ENCODE measurements around the gene LPCAT3. TPM values are rescaled to one million over a fixed set of nuclear protein-coding genes. Genes with fewer than 3 reads are reported as not detected.

LPCAT3 gene
- total and polyA plus RNA-seq, 2 of the 13 experiments (the other 11 are each of a cell fraction or from before 2014, with no cell fraction given) = 44.5 to 64.3 TPM

DNA sequence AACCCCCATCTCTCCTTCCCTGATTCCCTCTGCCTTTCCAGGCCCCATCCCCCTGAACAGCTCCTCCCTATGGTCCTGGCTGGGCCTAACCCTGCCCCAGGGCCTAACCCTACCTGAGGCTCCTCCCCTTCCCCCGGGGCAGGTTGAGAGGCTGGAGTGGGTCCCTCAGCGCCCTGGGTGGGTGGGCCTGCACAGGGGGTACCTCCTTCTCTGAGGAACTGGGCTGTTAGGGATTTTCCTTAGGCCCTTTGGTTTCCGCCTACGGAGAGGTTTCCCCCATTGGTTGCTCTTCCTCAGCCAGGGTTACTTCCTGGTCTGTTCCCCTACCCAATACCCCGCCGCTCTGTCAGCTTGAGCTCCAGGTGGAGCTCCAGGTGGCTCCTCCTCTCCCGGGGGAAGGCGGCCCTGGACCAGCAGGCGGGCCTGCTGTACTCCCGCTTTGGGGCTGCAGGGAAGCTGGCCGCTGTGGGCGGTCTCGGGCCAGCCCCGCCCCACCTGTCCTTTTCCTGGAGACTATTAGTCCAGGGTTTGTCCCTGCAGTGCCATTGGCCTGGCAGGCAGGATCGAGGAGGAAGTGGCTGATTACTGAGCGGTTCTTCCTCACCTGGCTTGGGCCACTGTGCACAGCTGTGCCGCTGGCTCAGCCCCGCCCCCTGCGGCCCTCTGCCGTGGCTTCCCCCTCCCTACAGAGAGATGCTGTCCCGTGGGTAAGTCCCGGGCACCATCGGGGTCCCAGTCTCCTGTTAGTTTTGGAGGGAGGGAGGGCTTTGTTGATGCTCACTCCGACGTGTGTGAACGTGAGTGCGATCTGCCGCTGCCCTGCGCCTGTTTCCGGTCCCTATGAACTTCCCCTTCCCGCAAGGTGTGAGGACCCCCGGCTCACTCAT is 72.0 kb downstream of the LPCAT3 start (continued):
- TF ChIP-seq ZZZ3 (CRISPR knock-in tag; IDR thresholded peaks at IDR 0.05; ENCODE audit: borderline replicate concordance) = no peak; the same call in 1 of the 2 replicates
- TF ChIP-seq ZNF121 (CRISPR knock-in tag; IDR thresholded peaks at IDR 0.05) = no peak
- peak; percentile 68; the same call in 1 of the 2 replicates for TF ChIP-seq SMAD3 (CRISPR knock-in tag; IDR thresholded peaks at IDR 0.05)
- TF ChIP-seq, protein P1, sequence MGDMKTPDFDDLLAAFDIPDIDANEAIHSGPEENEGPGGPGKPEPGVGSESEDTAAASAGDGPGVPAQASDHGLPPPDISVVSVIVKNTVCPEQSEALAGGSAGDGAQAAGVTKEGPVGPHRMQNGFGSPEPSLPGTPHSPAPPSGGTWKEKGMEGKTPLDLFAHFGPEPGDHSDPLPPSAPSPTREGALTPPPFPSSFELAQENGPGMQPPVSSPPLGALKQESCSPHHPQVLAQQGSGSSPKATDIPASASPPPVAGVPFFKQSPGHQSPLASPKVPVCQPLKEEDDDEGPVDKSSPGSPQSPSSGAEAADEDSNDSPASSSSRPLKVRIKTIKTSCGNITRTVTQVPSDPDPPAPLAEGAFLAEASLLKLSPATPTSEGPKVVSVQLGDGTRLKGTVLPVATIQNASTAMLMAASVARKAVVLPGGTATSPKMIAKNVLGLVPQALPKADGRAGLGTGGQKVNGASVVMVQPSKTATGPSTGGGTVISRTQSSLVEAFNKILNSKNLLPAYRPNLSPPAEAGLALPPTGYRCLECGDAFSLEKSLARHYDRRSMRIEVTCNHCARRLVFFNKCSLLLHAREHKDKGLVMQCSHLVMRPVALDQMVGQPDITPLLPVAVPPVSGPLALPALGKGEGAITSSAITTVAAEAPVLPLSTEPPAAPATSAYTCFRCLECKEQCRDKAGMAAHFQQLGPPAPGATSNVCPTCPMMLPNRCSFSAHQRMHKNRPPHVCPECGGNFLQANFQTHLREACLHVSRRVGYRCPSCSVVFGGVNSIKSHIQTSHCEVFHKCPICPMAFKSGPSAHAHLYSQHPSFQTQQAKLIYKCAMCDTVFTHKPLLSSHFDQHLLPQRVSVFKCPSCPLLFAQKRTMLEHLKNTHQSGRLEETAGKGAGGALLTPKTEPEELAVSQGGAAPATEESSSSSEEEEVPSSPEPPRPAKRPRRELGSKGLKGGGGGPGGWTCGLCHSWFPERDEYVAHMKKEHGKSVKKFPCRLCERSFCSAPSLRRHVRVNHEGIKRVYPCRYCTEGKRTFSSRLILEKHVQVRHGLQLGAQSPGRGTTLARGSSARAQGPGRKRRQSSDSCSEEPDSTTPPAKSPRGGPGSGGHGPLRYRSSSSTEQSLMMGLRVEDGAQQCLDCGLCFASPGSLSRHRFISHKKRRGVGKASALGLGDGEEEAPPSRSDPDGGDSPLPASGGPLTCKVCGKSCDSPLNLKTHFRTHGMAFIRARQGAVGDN (CRISPR knock-in tag; IDR thresholded peaks at IDR 0.05) = peak; percentile 86
- TF ChIP-seq, protein P2, sequence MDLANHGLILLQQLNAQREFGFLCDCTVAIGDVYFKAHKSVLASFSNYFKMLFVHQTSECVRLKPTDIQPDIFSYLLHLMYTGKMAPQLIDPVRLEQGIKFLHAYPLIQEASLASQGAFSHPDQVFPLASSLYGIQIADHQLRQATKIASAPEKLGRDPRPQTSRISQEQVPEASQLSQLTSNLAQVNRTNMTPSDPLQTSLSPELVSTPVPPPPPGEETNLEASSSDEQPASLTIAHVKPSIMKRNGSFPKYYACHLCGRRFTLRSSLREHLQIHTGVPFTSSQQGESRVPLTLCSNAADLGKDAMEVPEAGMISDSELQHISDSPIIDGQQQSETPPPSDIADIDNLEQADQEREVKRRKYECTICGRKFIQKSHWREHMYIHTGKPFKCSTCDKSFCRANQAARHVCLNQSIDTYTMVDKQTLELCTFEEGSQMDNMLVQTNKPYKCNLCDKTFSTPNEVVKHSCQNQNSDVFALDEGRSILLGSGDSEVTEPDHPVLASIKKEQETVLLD (CRISPR knock-in tag; IDR thresholded peaks at IDR 0.05; ENCODE audit: low read depth) = no peak
- TF ChIP-seq, protein P3, sequence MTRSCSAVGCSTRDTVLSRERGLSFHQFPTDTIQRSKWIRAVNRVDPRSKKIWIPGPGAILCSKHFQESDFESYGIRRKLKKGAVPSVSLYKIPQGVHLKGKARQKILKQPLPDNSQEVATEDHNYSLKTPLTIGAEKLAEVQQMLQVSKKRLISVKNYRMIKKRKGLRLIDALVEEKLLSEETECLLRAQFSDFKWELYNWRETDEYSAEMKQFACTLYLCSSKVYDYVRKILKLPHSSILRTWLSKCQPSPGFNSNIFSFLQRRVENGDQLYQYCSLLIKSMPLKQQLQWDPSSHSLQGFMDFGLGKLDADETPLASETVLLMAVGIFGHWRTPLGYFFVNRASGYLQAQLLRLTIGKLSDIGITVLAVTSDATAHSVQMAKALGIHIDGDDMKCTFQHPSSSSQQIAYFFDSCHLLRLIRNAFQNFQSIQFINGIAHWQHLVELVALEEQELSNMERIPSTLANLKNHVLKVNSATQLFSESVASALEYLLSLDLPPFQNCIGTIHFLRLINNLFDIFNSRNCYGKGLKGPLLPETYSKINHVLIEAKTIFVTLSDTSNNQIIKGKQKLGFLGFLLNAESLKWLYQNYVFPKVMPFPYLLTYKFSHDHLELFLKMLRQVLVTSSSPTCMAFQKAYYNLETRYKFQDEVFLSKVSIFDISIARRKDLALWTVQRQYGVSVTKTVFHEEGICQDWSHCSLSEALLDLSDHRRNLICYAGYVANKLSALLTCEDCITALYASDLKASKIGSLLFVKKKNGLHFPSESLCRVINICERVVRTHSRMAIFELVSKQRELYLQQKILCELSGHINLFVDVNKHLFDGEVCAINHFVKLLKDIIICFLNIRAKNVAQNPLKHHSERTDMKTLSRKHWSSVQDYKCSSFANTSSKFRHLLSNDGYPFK (CRISPR knock-in tag; IDR thresholded peaks at IDR 0.05; ENCODE audit: borderline replicate concordance) = peak; percentile 46; the same call in 1 of the 2 replicates
- TF ChIP-seq, protein P4, sequence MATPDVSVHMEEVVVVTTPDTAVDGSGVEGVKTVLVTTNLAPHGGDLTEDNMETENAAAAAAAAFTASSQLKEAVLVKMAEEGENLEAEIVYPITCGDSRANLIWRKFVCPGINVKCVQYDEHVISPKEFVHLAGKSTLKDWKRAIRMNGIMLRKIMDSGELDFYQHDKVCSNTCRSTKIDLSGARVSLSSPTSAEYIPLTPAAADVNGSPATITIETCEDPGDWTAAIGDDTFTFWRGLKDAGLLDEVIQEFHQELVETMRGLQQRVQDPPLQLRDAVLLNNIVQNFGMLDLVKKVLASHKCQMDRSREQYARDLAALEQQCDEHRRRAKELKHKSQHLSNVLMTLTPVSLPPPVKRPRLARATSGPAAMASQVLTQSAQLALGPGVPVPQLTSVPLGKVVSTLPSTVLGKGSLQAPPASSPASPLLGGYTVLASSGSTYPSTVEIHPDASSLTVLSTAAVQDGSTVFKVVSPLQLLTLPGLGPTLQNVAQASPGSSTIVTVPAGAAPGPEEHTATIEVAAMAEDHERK (CRISPR knock-in tag; IDR thresholded peaks at IDR 0.05; ENCODE audit: low read depth) = no peak
- TF ChIP-seq, protein P5, sequence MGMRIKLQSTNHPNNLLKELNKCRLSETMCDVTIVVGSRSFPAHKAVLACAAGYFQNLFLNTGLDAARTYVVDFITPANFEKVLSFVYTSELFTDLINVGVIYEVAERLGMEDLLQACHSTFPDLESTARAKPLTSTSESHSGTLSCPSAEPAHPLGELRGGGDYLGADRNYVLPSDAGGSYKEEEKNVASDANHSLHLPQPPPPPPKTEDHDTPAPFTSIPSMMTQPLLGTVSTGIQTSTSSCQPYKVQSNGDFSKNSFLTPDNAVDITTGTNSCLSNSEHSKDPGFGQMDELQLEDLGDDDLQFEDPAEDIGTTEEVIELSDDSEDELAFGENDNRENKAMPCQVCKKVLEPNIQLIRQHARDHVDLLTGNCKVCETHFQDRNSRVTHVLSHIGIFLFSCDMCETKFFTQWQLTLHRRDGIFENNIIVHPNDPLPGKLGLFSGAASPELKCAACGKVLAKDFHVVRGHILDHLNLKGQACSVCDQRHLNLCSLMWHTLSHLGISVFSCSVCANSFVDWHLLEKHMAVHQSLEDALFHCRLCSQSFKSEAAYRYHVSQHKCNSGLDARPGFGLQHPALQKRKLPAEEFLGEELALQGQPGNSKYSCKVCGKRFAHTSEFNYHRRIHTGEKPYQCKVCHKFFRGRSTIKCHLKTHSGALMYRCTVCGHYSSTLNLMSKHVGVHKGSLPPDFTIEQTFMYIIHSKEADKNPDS (CRISPR knock-in tag; IDR thresholded peaks at IDR 0.05) = no peak
- TF ChIP-seq MAFK (conservative IDR thresholded peaks at IDR 0.05 in 1 of 2, IDR thresholded peaks at IDR 0.05 in 1 of 2; ENCODE audit: low read length in 2 of 2) = no peak
- 0 out of 2 replicates have a peak, but pooled peaks have one; percentile 30 for TF ChIP-seq MED13 (CRISPR knock-in tag; IDR thresholded peaks at IDR 0.05)
- TF ChIP-seq ZNF83 (CRISPR knock-in tag; IDR thresholded peaks at IDR 0.05; ENCODE audit: borderline replicate concordance) = peak; percentile 75; the same call in 1 of the 2 replicates
- peak; percentile 66; the same call in 1 of the 2 replicates for TF ChIP-seq MXD4 (CRISPR knock-in tag; IDR thresholded peaks at IDR 0.05)
- TF ChIP-seq, protein P6, sequence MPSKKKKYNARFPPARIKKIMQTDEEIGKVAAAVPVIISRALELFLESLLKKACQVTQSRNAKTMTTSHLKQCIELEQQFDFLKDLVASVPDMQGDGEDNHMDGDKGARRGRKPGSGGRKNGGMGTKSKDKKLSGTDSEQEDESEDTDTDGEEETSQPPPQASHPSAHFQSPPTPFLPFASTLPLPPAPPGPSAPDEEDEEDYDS (CRISPR knock-in tag; IDR thresholded peaks at IDR 0.05) = peak; percentile 91
- TF ChIP-seq JDP2 (CRISPR knock-in tag; IDR thresholded peaks at IDR 0.05; ENCODE audit: borderline replicate concordance) = no peak
- peak; percentile 68 for TF ChIP-seq MIXL1 (CRISPR knock-in tag; IDR thresholded peaks at IDR 0.05)

Measured in HepG2 (cell line).